Naive thymus-derived CD4-positive, alpha-beta T cell (primary cell): ENCODE measurements around the gene DMRT3. TPM values are rescaled to one million over a fixed set of nuclear protein-coding genes. Genes with fewer than 3 reads are reported as not detected.

Source experiments
- ATAC-seq: fragments of 150-1000 bp; cut with Tn5 transposase; 2 replicates; pipeline ENCODE4 v1.10.0; 2021; ENCODE audit warnings: mild to moderate bottlenecking, moderate library complexity
- CTCF ChIA-PET: fragments of 350-600 bp; sonication (Branson Sonifier 250); formaldehyde crosslinking; loops from one replicate; lab custom pipeline; 2021; ENCODE audit warnings: antibody characterized with exemption; lab: Charles Lee
- POLR2A ChIA-PET: fragments of 350-600 bp; sonication (Branson Sonifier 250); formaldehyde crosslinking; loops from one replicate; lab custom pipeline; 2021; ENCODE audit warnings: antibody characterized with exemption, inconsistent platforms; lab: Charles Lee
- DNase-seq, 9 donors: peaks; one replicate each; pipeline versions ENCODE4 v3.0.0 to v3.0.0-alpha.2; 2020 to 2022; ENCODE audit warnings: mixed read lengths in 1 of 9
- H3K27ac ChIP-seq: one replicate; pipeline ENCODE4 v1.7.0; 2013; ENCODE audit warnings: mild to moderate bottlenecking, low read depth, low read length, moderate library complexity
- H3K27me3 ChIP-seq, 2 donors: one replicate each; pipeline ENCODE4 v1.7.0; 2013; ENCODE audit warnings: low read length in 2 of 2, mild to moderate bottlenecking in 2 of 2, moderate library complexity in 2 of 2; ENCODE audit not compliant: control insufficient read depth in 2 of 2, insufficient read depth in 2 of 2
- H3K36me3 ChIP-seq, 3 experiments: 1 replicate in 2 of 3; 2 replicates in 1 of 3; pipeline ENCODE4 v1.7.0; 2013; ENCODE audit warnings: low read length in 3 of 3, mild to moderate bottlenecking in 3 of 3, moderate library complexity in 1 of 3; ENCODE audit not compliant: insufficient read depth in 3 of 3, control insufficient read depth in 2 of 3
- H3K4me1 ChIP-seq, 2 donors: one replicate each; pipeline ENCODE4 v1.7.0; 2013; ENCODE audit warnings: low read length in 2 of 2, mild to moderate bottlenecking in 2 of 2, moderate library complexity in 1 of 2; ENCODE audit not compliant: control insufficient read depth in 2 of 2, insufficient read depth in 2 of 2
- H3K4me3 ChIP-seq: 2 replicates; pipeline ENCODE4 v1.7.0; 2013; ENCODE audit warnings: mild to moderate bottlenecking, low read length
- H3K9me3 ChIP-seq, 3 experiments: 1 replicate in 2 of 3; 2 replicates in 1 of 3; pipeline ENCODE4 v1.7.0; 2013; ENCODE audit warnings: low read length in 3 of 3; ENCODE audit not compliant: control insufficient read depth in 2 of 3
- H3K27ac Mint-ChIP-seq, 9 donors: one replicate each; pipeline ENCODE4 v1.8.0; 2020 to 2022; ENCODE audit warnings: mixed read lengths in 9 of 9, mild to moderate bottlenecking in 8 of 9, moderate library complexity in 5 of 9, inconsistent platforms in 2 of 9
- H3K27me3 Mint-ChIP-seq, 5 donors: one replicate each; pipeline ENCODE4 v1.8.0; 2021 to 2022; ENCODE audit warnings: mixed read lengths in 5 of 5, mild to moderate bottlenecking in 1 of 5
- H3K36me3 Mint-ChIP-seq, 5 donors: one replicate each; pipeline ENCODE4 v1.8.0; 2020 to 2022; ENCODE audit warnings: mixed read lengths in 5 of 5, mild to moderate bottlenecking in 3 of 5, inconsistent platforms in 1 of 5
- H3K4me1 Mint-ChIP-seq, 7 donors: one replicate each; pipeline ENCODE4 v1.8.0; 2020 to 2022; ENCODE audit warnings: mixed read lengths in 7 of 7, mild to moderate bottlenecking in 3 of 7, inconsistent platforms in 1 of 7
- H3K4me3 Mint-ChIP-seq, 10 donors: one replicate each; pipeline ENCODE4 v1.8.0; 2020 to 2022; ENCODE audit warnings: mild to moderate bottlenecking in 10 of 10, mixed read lengths in 10 of 10, moderate library complexity in 6 of 10, inconsistent platforms in 2 of 10
- H3K9me3 Mint-ChIP-seq, 11 donors: one replicate each; pipeline ENCODE4 v1.8.0; 2020 to 2022; ENCODE audit warnings: mixed read lengths in 11 of 11, mild to moderate bottlenecking in 4 of 11, inconsistent platforms in 1 of 11, moderate library complexity in 1 of 11
- intact Hi-C, 2 donors: fragments of 100-400 bp; cut with micrococcal nuclease; formaldehyde crosslinking; loops; one replicate each; pipeline ENCODE4 v1.15.1; 2023
- polyA plus RNA-seq, 2 donors: library from polyadenylated mRNA; unstranded; fragments of 300-500 nt; fragmentation: Illumina TruSeq; gene quantifications; one replicate each; pipeline ENCODE4 v1.2.3, GENCODE V29; 2021
- total RNA-seq, 6 experiments: library from RNA in 5 of 6; stranded (reverse) in 5 of 6; gene quantifications; 1 replicate in 5 of 6; 2 replicates in 1 of 6; pipeline ENCODE4 v1.2.3 and lab custom pipeline; 2021 to 2026

Gene DMRT3
- total and polyA plus RNA-seq, 7 experiments from 2014 or later: not detected

DNA sequence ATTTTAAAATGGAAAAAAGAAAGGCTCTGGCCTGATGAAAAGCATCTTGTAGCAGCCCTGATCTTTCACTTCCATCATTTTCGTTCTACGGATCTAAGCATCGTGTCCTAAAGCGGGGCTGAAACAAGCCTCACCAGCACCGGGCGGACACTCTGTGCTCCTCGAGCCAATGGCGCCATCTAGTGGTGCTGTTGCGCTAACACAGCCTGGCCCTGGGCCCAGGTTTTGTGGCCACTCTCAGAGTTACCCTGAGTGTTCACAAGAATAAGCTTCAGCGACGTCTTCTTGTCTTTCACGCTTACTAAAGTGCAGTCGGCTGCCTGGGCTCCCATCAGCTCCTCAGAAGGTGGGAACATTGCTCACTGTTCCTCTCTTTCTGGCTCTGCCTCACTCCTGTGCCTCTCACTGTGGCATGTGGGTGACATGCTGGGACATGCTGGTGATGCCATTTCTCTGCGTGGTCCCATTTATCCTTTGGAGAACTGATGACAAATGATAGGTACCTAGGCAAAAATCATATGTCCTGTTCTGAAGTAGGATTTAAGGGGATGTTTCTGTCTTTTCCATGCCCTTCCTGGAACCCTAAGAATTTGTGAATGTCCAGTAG is 32.7 kb downstream of the DMRT3 start:
- Mint-ChIP-seq H3K36me3 (no peaks in the 10 kb centered on the region), H3K9me3 (no peaks in the 10 kb centered on the region), H3K27ac (no peak overlapping the region), H3K4me1 (peaks cover 0 to 10% (median 0%) of the 10 kb centered on the region in 7 donors), H3K27me3 (peaks cover 15 to 43% (median 34%) of the 10 kb centered on the region in 5 donors), H3K4me3 (no peak overlapping the region)
- ChIA-PET POLR2A (no interaction called here), CTCF (interaction anchor here (0.6 to 1.0 kb wide), 5 partner anchors 10 to 118 kb away, joined by 3 to 5 read pairs (median 3); no protein-coding TSS in a partner anchor)
- Histone ChIP-seq H3K27ac (no peak overlapping the region), H3K27me3 (no peaks in the 10 kb centered on the region), H3K36me3 (no peaks in the 10 kb centered on the region), H3K4me1 (no peaks in the 10 kb centered on the region), H3K4me3 (no peak overlapping the region), H3K9me3 (no peaks in the 10 kb centered on the region)
- intact Hi-C loops: loop anchor here (1.0 to 5.0 kb wide), 3 partner anchors 116 to 622 kb away; no protein-coding TSS in a partner anchor
- DNase-seq (peak; percentile 37 to 76 (median 58)), ATAC-seq (peak; percentile 92)

DNA sequence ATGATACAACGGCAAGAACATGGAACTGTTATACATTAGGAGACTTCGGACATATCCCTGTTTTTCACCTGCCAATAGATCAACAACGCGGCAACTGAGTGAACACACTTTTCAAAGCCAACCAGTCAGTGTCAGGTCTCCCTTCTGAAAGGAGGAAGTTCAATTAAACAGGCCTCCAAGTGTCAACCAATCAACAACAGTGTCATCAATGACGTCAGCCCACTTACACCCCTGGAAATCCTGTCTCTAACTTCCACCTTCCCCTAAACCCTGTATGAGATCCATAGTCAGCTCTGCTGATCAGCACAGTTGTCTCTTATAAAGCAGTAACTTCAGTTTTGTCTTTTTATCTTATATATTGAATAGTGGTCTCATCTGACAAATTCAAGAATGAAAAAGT is 36.6 kb downstream of the DMRT3 start:
- Histone ChIP-seq H3K27ac (no peak overlapping the region), H3K4me1 (no peaks in the 10 kb centered on the region), H3K9me3 (no peaks in the 10 kb centered on the region), H3K36me3 (no peaks in the 10 kb centered on the region), H3K4me3 (no peak overlapping the region), H3K27me3 (no peaks in the 10 kb centered on the region)
- Mint-ChIP-seq H3K27ac (no peak overlapping the region), H3K36me3 (no peaks in the 10 kb centered on the region), H3K4me1 (peaks cover 0 to 4% (median under 1%) of the 10 kb centered on the region in 7 donors), H3K4me3 (no peak overlapping the region), H3K9me3 (no peaks in the 10 kb centered on the region), H3K27me3 (peaks cover 20 to 31% (median 28%) of the 10 kb centered on the region in 5 donors)
- CTCF ChIA-PET: no interaction called here
- POLR2A ChIA-PET: no interaction called here
- intact Hi-C loops: no loop called here
- ATAC-seq (peak; percentile 54), DNase-seq (no peak)

DNA sequence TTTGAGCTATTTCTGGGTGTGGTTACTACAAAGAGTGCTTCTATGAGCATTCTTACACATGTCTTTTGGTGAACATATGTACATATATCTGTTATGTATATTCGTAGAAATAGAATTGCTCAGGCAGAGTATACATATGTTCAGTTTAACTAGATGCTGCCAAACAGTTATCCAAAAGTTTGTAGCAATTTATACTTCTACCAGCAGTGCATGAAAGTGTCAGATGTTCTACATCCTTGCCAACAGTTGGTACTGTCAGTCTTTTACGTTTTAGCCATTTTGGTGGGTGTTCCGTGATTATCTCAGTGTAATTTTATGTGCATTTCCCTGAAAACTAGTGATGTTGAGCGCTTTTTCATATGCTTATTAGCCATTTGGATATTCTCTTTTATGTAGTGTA is 37.8 kb downstream of the DMRT3 start:
- ChIA-PET POLR2A (no interaction called here), CTCF (no interaction called here)
- H3K4me1 Mint-ChIP-seq: peaks cover 0 to 5% (median 2%) of the 10 kb centered on the region in 7 donors
- H3K36me3 Mint-ChIP-seq: no peaks in the 10 kb centered on the region
- H3K27ac Mint-ChIP-seq: no peak overlapping the region
- H3K27ac ChIP-seq: no peak overlapping the region
- no peak for DNase-seq
- H3K27me3 ChIP-seq: no peaks in the 10 kb centered on the region
- peaks cover 20 to 28% (median 23%) of the 10 kb centered on the region in 5 donors for H3K27me3 Mint-ChIP-seq
- ATAC-seq: no peak
- H3K9me3 ChIP-seq: no peaks in the 10 kb centered on the region
- intact Hi-C loops: no loop called here
- no peaks in the 10 kb centered on the region for H3K36me3 ChIP-seq
- no peaks in the 10 kb centered on the region for H3K4me1 ChIP-seq
- peaks cover 0 to 2% (median 0%) of the 10 kb centered on the region in 11 donors for H3K9me3 Mint-ChIP-seq
- no peak overlapping the region for H3K4me3 Mint-ChIP-seq
- H3K4me3 ChIP-seq: no peak overlapping the region

DNA sequence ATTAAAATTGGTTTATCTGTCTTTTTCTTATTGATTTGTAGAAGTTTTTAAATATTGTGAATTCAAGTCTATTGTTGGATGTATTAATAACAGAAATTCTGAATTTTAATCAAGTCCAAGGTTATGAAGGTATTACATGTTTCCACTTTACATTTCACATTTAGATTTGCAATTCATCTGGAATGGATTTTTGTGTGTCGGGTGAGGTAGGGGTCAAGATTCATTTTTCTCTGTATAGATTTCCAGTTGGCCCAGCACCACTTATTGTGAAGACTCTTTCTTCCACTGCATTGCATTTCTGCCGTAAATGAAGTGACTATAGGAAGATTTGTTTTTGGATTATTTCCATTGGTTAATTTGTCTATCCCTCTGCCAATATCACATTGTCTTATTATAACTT is 38.2 kb downstream of the DMRT3 start:
- Mint-ChIP-seq H3K4me3 (no peak overlapping the region), H3K27ac (no peak overlapping the region), H3K4me1 (peaks cover 0 to 5% (median 0%) of the 10 kb centered on the region in 7 donors), H3K36me3 (no peaks in the 10 kb centered on the region), H3K9me3 (peaks cover 0 to 2% (median 0%) of the 10 kb centered on the region in 11 donors), H3K27me3 (peaks cover 16 to 25% (median 23%) of the 10 kb centered on the region in 5 donors)
- Histone ChIP-seq H3K4me1 (no peaks in the 10 kb centered on the region), H3K9me3 (no peaks in the 10 kb centered on the region), H3K27me3 (no peaks in the 10 kb centered on the region), H3K4me3 (no peak overlapping the region), H3K27ac (no peak overlapping the region), H3K36me3 (no peaks in the 10 kb centered on the region)
- DNase-seq (no peak), ATAC-seq (no peak)
- intact Hi-C loops: no loop called here
- CTCF ChIA-PET: no interaction called here
- POLR2A ChIA-PET: no interaction called here

DNA sequence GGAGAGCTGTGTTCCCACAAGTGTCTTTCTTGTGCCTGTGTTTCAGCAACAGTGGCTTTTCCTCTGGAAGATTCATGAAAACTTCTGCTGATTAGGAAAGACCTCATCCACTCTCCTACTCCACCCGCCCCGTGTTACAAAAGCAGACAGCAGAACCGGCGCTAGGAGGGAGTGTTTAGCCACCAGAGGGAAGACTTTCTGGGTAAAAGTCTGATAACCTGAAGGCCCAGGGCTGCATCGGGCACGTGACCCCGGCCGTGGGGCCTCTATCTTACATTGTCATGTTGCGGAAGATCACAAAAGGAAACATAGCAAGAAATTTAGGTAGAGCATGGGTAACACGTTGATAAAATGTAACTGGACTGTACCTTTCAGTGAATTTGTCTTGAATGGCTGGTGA is 41.7 kb downstream of the DMRT3 start:
- intact Hi-C loops: loop anchor here in 1 of 2 donors (2.0 kb wide), 1 partner anchor 383 kb away; no protein-coding TSS in a partner anchor
- no peaks in the 10 kb centered on the region for H3K36me3 ChIP-seq
- H3K27ac Mint-ChIP-seq: no peak overlapping the region

DNA sequence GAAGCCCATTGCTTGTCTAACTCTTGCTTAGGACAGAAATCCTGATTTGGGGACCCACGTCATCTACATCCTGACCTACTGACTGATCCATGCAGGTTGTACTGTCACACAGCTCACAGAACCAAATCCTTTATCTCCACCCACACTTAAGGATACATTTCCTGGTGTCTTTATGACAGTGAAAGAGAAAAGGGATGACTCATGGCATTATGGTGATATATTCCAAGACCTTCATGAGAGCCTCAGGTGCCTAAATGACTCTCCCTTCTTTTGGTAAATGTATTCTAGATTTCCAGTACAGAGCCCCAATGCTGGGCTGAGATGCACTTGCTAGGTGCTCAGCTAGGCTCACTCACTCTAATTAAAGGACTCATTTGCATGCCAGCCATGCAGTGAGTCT is 47.7 kb downstream of the DMRT3 start:
- intact Hi-C loops: no loop called here

More for the DNA sequence above, 41.7 kb downstream of the DMRT3 start:
- Histone ChIP-seq H3K4me3 (no peak overlapping the region), H3K9me3 (peaks cover 0 to 4% (median 0%) of the 10 kb centered on the region in 3 experiments), H3K27me3 (no peaks in the 10 kb centered on the region), H3K4me1 (no peaks in the 10 kb centered on the region), H3K27ac (no peak overlapping the region)
- CTCF ChIA-PET: no interaction called here
- peaks cover 18 to 48% (median 30%) of the 10 kb centered on the region in 5 donors for H3K27me3 Mint-ChIP-seq
- peaks cover 0 to 4% (median 0%) of the 10 kb centered on the region in 5 donors for H3K36me3 Mint-ChIP-seq
- peak in 4 of 9 donors; percentile 14 to 22 (median 16) for DNase-seq
- H3K9me3 Mint-ChIP-seq: peaks cover 0 to 20% (median 2%) of the 10 kb centered on the region in 11 donors
- H3K4me3 Mint-ChIP-seq: no peak overlapping the region
- POLR2A ChIA-PET: no interaction called here
- ATAC-seq: peak; percentile 48
- peaks cover 0 to 5% (median 0%) of the 10 kb centered on the region in 7 donors for H3K4me1 Mint-ChIP-seq

More for the DNA sequence above, 47.7 kb downstream of the DMRT3 start:
- H3K27ac Mint-ChIP-seq: no peak overlapping the region
- Histone ChIP-seq H3K4me1 (no peaks in the 10 kb centered on the region), H3K36me3 (no peaks in the 10 kb centered on the region), H3K9me3 (peaks cover 0 to 4% (median 0%) of the 10 kb centered on the region in 3 experiments), H3K27ac (no peak overlapping the region), H3K27me3 (no peaks in the 10 kb centered on the region), H3K4me3 (no peak overlapping the region)
- H3K9me3 Mint-ChIP-seq: peaks cover 0 to 31% (median 3%) of the 10 kb centered on the region in 11 donors
- H3K4me1 Mint-ChIP-seq: no peaks in the 10 kb centered on the region
- no peak overlapping the region for H3K4me3 Mint-ChIP-seq
- peaks cover 0 to 5% (median 3%) of the 10 kb centered on the region in 5 donors for H3K36me3 Mint-ChIP-seq
- ChIA-PET CTCF (no interaction called here), POLR2A (no interaction called here)
- peaks cover 2 to 58% (median 42%) of the 10 kb centered on the region in 5 donors for H3K27me3 Mint-ChIP-seq
- DNase-seq (no peak), ATAC-seq (no peak)
